ENCODE measurements around the gene ELAC1.

DNA sequence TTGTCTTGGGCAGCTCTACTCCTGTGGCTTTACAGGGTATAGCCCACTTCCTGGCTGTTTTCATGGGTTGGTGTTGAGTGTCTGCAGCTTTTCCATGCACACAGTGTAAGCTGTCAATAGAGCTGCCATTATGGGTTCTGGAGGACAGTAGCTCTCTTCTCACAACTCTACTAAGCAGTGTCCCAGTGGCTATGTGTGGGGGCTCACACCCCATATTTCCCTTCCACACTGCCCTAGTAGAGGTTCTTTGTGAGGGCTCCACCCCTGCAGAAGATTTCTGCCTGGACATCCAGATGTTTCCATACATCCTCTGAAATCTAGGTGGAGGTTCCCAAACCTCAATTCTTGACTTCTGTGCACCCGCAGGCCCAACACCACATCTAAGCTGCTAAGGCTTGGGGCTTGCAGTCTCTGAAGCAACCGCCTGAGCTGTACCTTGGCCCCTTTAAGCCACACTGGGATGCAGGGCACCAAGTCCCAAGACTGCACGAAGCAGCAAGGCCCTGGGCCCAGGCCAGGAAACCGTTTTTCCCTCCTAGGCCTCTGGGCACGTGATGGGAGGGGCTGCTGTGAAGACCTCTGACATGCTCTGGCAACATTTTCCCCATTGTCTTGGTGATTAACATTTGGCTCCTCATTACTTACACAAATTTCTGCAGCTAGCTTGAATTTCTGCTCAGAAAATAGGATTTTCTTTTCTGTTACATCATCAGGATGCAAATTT, 9.4 kb downstream of the ELAC1 start:
- no peak for TF ChIP-seq ZNF274 (IDR thresholded peaks at IDR 0.05; ENCODE audit: borderline replicate concordance, extremely low read depth, low read length)
- TF ChIP-seq HDAC2 (IDR thresholded peaks at IDR 0.05; ENCODE audit: borderline replicate concordance in 1 of 2, low read depth in 2 of 2, low read length in 2 of 2) = no peak
- TF ChIP-seq SRF (IDR thresholded peaks at IDR 0.05; ENCODE audit: low read depth, low read length) = no peak
- TF ChIP-seq, protein P1, sequence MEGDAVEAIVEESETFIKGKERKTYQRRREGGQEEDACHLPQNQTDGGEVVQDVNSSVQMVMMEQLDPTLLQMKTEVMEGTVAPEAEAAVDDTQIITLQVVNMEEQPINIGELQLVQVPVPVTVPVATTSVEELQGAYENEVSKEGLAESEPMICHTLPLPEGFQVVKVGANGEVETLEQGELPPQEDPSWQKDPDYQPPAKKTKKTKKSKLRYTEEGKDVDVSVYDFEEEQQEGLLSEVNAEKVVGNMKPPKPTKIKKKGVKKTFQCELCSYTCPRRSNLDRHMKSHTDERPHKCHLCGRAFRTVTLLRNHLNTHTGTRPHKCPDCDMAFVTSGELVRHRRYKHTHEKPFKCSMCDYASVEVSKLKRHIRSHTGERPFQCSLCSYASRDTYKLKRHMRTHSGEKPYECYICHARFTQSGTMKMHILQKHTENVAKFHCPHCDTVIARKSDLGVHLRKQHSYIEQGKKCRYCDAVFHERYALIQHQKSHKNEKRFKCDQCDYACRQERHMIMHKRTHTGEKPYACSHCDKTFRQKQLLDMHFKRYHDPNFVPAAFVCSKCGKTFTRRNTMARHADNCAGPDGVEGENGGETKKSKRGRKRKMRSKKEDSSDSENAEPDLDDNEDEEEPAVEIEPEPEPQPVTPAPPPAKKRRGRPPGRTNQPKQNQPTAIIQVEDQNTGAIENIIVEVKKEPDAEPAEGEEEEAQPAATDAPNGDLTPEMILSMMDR (IDR thresholded peaks at IDR 0.05; ENCODE audit: control extremely low read depth in 1 of 3, insufficient read depth in 1 of 3, low read depth in 1 of 3, low read length in 3 of 3) = no peak
- no peak for TF ChIP-seq EGR1 (IDR thresholded peaks at IDR 0.05; ENCODE audit: borderline replicate concordance, low read depth, low read length)
- TF ChIP-seq JUND (IDR thresholded peaks at IDR 0.05; ENCODE audit: low read length) = no peak
- TF ChIP-seq NRF1 (IDR thresholded peaks at IDR 0.05; ENCODE audit: low read depth, low read length) = no peak
- TF ChIP-seq EP300 (IDR thresholded peaks at IDR 0.05; ENCODE audit: borderline replicate concordance in 1 of 2, low read depth in 2 of 2, low read length in 2 of 2) = no peak
- TF ChIP-seq SP2 (IDR thresholded peaks at IDR 0.05; ENCODE audit: low read length) = no peak
- TF ChIP-seq RFX5 (IDR thresholded peaks at IDR 0.05; ENCODE audit: borderline replicate concordance, low read depth, low read length) = no peak
- no peak for TF ChIP-seq FOSL1 (IDR thresholded peaks at IDR 0.05; ENCODE audit: insufficient read depth, low read depth, low read length)
- TF ChIP-seq POLR2AphosphoS5 (IDR thresholded peaks at IDR 0.05; ENCODE audit: low read depth, low read length) = no peak

Measured in H1 (cell line).